Vein endothelial cell (primary cell): ENCODE measurements around the gene AHSA1. TPM values are rescaled to one million over a fixed set of nuclear protein-coding genes. Genes with fewer than 3 reads are reported as not detected.

ENCODE experiments used
- small RNA-seq: library from RNA; depleted of rRNA; stranded (forward); fragments of <200 nt; gene quantifications from one replicate; pipeline ENCODE3, GENCODE V24; 2012
- total RNA-seq: library from RNA; depleted of rRNA; stranded (reverse); fragments of >200 nt; gene quantifications from 2 replicates; pipeline ENCODE4 v1.2.3, GENCODE V29; 2012

AHSA1 gene
- total RNA-seq = 76.1 and 107 TPM in 2 replicates

DNA sequence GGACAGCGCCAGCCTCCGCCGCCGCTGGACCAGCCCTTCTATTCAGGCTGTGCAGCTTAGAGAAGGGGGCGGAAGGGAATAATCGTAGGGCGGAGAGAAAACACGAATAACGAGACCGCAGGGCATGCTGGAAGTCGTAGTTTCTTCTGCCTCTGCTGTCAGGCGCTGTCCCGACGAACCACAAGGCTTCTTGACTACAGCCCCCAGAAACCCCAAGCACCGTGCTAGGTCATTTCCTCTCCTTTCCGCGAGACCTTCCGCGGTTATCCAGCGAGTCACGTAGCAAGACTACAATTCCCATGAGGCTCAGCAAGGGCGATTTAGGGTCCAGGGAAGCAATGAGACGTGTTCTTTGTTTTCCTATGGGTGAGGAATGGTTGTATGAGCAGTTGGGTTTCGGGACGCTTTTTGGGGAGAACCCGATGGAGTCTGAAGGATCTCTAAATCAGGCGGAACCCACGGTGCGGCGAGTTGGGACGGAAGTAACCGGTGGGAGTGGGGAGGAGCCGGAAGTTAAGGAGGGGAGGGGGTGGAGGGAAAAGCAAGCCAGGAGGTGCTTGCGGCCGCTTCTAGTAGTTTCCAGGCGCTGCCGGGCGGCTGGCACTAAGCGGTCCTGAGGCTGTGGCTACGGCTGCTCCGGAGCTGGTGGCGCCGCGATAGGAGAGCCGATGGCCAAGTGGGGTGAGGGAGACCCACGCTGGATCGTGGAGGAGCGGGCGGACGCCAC is at the start of gene AHSA1, which contains the start of gene VIPAS39:
Gene AHSA1 (plus strand): TSS at position 572 of the 727 bp plus-strand sequence. CDS start 97 bp downstream, at position 669.
Gene VIPAS39 (minus strand): TSS at position 80 of the 727 bp plus-strand sequence. CDS start 3,499 bp downstream, outside the sequence.

DNA sequence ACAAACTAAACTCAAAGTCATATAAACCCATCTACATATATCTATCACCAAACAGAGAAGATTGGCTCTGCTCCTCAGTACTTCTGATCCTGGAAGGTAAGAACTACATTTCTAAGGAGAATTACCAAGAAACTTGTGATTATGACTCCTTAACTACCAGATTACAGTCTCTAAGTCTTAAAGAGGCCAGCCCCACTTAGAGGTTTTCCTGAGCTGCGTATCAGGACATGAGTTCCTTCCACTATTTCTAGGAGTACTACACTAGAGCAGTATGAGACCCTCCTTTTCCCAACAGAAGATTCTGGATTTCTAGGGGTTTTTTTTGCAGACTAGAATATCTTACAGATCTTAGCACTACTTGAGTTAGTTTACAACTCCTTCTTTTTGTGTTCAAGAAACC is 34.5 kb upstream of the AHSA1 start, which contains the start of gene NOXRED1:
Gene NOXRED1 (minus strand): TSS at position 101 of the 400 bp plus-strand sequence. CDS start 634 bp downstream, outside the sequence.

DNA sequence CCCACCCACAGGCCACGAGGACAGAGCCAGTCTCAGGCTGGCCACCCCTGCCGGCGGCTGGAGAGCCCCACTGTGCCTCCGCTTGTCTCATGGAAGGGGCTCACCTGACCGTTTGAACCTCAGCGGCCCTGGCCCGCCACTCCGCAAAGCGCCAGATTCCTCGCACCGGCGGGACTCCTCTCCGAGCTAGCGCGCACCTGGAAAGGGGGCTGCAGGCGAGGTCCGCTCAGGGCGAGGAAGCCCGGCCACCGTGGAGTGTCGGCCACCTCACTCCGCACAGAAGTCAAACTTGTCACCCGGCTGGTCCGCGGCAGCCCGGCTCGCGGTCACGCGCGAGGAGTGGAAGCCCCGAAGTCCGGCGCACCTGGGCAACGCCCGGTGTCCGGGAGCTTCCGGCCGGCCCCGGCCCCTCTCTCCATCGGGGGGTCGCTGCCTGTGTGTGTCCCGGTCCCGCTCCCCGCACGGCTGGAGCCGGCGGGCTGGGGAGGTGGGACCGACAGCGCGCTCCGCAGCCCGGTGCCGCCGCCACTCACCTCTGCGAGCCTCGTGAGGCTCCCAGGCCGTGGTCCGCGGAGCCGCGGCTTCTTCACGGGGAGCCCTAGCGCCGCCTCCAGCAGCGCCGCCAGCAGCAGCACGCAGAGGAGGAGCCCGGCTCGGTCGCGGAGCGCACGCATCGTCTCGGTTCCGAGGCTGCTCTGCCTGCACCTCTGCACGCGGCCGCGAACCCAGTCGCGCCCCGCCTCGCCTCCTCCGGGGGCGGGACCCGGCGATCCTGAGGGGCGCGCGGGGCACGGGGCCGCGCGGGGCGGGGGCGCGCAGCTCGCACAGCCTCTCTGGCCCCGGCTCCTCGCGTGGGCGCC is 40.5 kb downstream of the AHSA1 start, which contains the start of gene ISM2:
Gene ISM2 (minus strand): TSS at position 697 of the 860 bp plus-strand sequence. CDS start 23 bp downstream, at position 674.

Small RNAs within 50 kb of the gene (small RNA-seq; reads per million reads assigned to genes)
- not detected for gene RF00404

Other genes starting within 250 kb of the AHSA1 start
- gene NGB, start 186.9 kb upstream of the AHSA1 start, total RNA-seq = not detected in 2 replicates
- 13.1 and 16.0 TPM in 2 replicates for gene POMT2, start 137.2 kb upstream of the AHSA1 start, total RNA-seq
- 27.3 and 35.6 TPM in 2 replicates for gene GSTZ1, start 137.1 kb upstream of the AHSA1 start, total RNA-seq
- gene TMED8, start 81.0 kb upstream of the AHSA1 start, total RNA-seq = 12.7 and 16.3 TPM in 2 replicates
- gene SAMD15, start 80.7 kb upstream of the AHSA1 start, total RNA-seq = 0.98 and 1.6 TPM in 2 replicates
- gene NOXRED1, start 34.6 kb upstream of the AHSA1 start, total RNA-seq = under 0.01 TPM in 1 of 2 replicates, not detected in the other
- gene VIPAS39, start 492 bp upstream of the AHSA1 start, total RNA-seq = 40.8 and 42.8 TPM in 2 replicates
- under 0.01 and 0.10 TPM in 2 replicates for gene ISM2, start 40.7 kb downstream of the AHSA1 start, total RNA-seq
- 59.1 and 78.3 TPM in 2 replicates for gene SPTLC2, start 158.5 kb downstream of the AHSA1 start, total RNA-seq
- 10.1 and 11.2 TPM in 2 replicates for gene ALKBH1, start 249.9 kb downstream of the AHSA1 start, total RNA-seq